GM19193 (cell line): Measurements from ENCODE around the gene CCDC27.

ENCODE experiments used
- POLR2A ChIP-seq: IDR thresholded peaks from 4 replicates; pipeline ENCODE4 v1.6.1; 2011; ENCODE audit not compliant: insufficient read depth, insufficient read length; ENCODE audit errors: extremely low read depth

Gene CCDC27

DNA sequence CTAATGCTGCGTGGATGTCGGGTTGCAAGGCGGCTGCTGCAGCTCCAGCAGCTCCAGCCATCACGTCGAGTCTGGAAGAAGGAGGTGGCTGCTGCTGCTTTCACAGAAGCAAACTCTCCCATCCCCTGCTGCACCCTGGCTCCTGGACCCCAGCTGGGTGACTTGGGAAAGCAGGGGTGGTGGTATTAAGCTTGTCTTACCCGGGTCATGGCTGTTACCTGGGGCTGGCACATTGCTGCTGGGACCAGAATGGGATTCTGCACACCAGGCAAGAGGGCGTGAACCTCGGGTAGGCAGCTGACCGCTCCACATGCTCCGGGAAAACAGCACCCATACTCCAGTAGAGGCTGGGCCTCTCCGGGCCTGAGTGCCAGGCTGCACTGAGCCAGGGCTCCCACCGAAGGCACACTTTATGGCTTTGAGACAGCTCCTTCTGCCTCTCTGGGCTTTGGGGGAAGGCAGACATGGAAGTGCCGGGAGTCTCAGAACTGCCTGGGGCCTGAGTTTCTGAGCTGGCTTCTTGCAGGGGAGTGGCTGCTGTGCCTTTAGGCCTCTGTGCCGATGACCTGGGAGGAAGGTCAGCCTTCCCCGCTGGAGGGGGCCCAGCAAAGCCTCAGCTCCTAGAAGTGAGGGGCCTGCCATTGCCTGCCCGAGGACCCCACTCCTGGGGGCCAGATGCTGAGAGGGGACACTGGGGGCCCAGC lies 21.5 kb downstream of the CCDC27 start:
- TF ChIP-seq POLR2A = no peak

- TF ChIP-seq POLR2A = no peak
Measured at GRCh38 chr1:3774276-3774945, 22.2 kb downstream of the CCDC27 start.

GRCh38 chr1:3774946-3775489 lies 22.8 kb downstream of the CCDC27 start:
- TF ChIP-seq POLR2A = no peak

- no peak for TF ChIP-seq POLR2A
Measured at GRCh38 chr1:3775490-3776230, 23.4 kb downstream of the CCDC27 start.

DNA sequence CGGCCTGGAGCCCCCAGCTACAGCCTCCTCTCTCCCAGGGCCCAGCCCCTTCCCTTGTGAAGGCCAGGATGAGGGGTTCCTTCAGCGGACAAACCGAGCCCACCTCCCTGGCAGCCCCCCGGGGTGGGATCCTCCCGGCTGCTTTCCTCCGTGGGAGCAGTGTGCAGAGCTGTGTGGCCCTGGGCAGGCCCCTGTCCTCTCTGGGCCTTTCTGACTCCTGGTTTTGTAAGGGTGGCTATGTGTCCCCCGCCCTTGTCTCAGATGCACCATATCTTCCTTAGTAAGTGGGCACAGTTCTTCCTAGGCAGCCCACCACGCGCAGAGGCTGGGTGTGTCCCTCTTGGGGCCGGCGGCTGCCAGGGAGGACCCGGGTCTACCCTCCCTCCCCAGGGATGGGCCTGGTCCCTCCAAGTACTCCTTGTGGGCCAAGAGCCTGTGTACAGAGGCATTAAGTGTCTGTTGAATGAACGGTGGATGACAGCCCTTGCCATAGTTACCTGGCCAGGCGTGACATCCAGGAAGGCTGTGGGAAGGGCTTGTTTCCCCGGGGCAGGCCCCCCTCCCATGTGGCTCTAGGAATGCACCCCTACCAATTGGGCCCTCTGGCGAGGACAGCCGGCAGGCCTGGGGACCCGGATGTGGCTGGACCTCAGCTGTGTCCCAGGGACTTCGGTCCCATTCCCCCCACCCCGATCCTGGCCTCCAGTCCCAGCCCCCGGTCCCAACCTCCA lies 24.1 kb downstream of the CCDC27 start:
- TF ChIP-seq POLR2A = no peak

DNA sequence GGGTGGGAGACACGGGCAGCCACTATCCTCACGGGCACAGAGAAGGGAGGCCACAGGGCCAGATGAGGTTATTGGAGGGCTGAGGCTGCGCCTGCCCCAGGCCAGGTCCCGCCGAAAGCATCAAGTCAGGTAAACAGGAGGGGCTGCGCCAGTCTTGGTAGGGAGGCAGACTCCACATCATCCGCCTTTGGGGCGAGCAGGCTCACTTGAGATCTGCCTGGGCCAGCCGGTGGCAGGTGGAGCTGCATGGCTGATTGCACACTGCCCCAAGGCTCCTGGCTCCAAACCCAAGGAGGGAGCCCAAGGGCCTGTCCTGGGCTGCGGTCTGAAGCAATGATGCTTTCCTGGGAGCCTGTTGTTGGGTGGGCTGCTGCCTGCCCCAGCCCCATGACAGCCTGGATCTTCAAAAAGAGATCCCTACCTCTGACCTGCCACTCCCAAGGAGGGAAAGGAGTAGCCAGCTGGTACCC lies 24.9 kb downstream of the CCDC27 start:
- no peak for TF ChIP-seq POLR2A

- no peak for TF ChIP-seq POLR2A
Measured at GRCh38 chr1:3777647-3778589, 25.7 kb downstream of the CCDC27 start.

GRCh38 chr1:3778590-3779264 lies 26.5 kb downstream of the CCDC27 start:
- no peak for TF ChIP-seq POLR2A

DNA sequence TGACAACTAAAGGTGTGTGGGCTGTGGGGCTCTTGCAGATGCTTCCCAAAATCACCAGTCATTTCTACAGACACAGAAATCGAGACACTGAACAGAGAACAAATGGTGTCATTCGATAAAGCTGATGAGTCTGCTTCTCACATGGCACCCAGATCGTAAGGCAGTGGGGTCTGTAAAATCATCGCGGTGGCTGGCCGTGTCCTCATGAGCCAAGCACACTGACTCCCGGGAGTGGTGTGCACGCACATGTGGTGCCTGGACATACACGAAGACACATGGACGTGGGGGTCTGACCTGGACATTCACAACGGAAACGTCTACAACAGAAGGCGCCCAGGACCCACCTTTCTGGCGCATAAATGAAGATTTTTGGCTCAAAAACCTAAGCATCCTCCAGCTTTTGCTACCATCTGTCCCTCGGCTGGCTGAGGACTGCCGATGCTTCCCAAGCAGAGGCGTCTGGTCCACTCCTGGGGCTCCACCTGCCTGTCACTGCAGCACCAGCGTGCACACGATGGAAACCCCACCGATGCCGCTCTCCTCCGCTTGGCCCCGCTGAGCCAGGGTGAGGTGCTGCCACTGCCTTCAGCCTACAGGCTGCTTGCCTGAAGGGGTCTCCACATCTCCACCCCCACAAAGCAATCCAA lies 27.1 kb downstream of the CCDC27 start:
- no peak for TF ChIP-seq POLR2A

- TF ChIP-seq POLR2A = no peak
Measured at GRCh38 chr1:3779912-3780416, 27.7 kb downstream of the CCDC27 start.

GRCh38 chr1:3780901-3781300 lies 28.7 kb downstream of the CCDC27 start:
- TF ChIP-seq POLR2A = no peak

GRCh38 chr1:3783651-3784474 lies 31.6 kb downstream of the CCDC27 start:
- TF ChIP-seq POLR2A = no peak

- TF ChIP-seq POLR2A = no peak
Measured at GRCh38 chr1:3785045-3785444, 32.8 kb downstream of the CCDC27 start.
